Caco-2 (cell line): ENCODE results near the gene MTPN. TPM values are rescaled to one million over a fixed set of nuclear protein-coding genes. Genes with fewer than 3 reads are reported as not detected.

Experiments
- BruUV-seq: library from RNA; stranded (reverse); fragments of 400-500 nt; replicated peaks from 2 replicates; lab custom pipeline; 2021; lab: Mats Ljungman, UMichigan
- CTCF ChIA-PET: fragments of 300-600 bp; sonication (Branson Sonifier 250); formaldehyde crosslinking; loops from one replicate; lab custom pipeline; 2022; ENCODE audit warnings: antibody characterized with exemption; lab: Charles Lee
- POLR2A ChIA-PET: fragments of 300-600 bp; sonication (Branson Sonifier 250); formaldehyde crosslinking; loops from one replicate; lab custom pipeline; 2022; ENCODE audit warnings: antibody characterized with exemption; lab: Charles Lee
- DNase-seq, 2 experiments: peaks; one replicate each; pipeline versions ENCODE4 v3.0.0 to v3.0.0-alpha.2; 2020 to 2022
- H3K27me3 ChIP-seq: replicated peaks from 2 replicates; pipeline ENCODE4 v1.6.0; 2011; ENCODE audit warnings: low read length; ENCODE audit not compliant: control insufficient read depth, insufficient read depth
- H3K36me3 ChIP-seq: 2 replicates; pipeline ENCODE4 v1.5.1; 2011; ENCODE audit warnings: low read length; ENCODE audit not compliant: control insufficient read depth, insufficient read depth
- H3K4me1 ChIP-seq: fragments of 250-450 bp; sonication (Bioruptor Pico); 2 replicates; pipeline ENCODE4 v1.5.1; 2020; ENCODE audit warnings: mild to moderate bottlenecking
- H3K4me3 ChIP-seq: 2 replicates; pipeline ENCODE4 v1.5.1; 2011; ENCODE audit warnings: low read depth, mild to moderate bottlenecking, control low read depth, low read length
- H3K9me3 ChIP-seq: fragments of 250-450 bp; sonication (Bioruptor Pico); 2 replicates; pipeline ENCODE4 v1.5.1; 2020; ENCODE audit warnings: mild to moderate bottlenecking, moderate library complexity
- H3K27ac Mint-ChIP-seq: one replicate; pipeline ENCODE4 v1.8.0; 2022; ENCODE audit warnings: mixed read lengths; ENCODE audit not compliant: unreplicated experiment
- H3K27me3 Mint-ChIP-seq: one replicate; pipeline ENCODE4 v1.8.0; 2022; ENCODE audit warnings: mixed read lengths; ENCODE audit not compliant: insufficient read depth, unreplicated experiment
- H3K36me3 Mint-ChIP-seq: one replicate; pipeline ENCODE4 v1.8.0; 2022; ENCODE audit warnings: mild to moderate bottlenecking, mixed read lengths; ENCODE audit not compliant: insufficient read depth, unreplicated experiment
- H3K4me1 Mint-ChIP-seq: one replicate; pipeline ENCODE4 v1.8.0; 2022; ENCODE audit warnings: low read depth, mixed read lengths; ENCODE audit not compliant: unreplicated experiment
- H3K4me3 Mint-ChIP-seq: one replicate; pipeline ENCODE4 v1.8.0; 2022; ENCODE audit warnings: mild to moderate bottlenecking, moderate library complexity, mixed read lengths; ENCODE audit not compliant: unreplicated experiment
- H3K9me3 Mint-ChIP-seq: one replicate; pipeline ENCODE4 v1.8.0; 2022; ENCODE audit warnings: mixed read lengths; ENCODE audit not compliant: unreplicated experiment
- intact Hi-C: fragments of 100-400 bp; cut with micrococcal nuclease; formaldehyde crosslinking; loops from one replicate; pipeline ENCODE4 v1.10.0; 2022; ENCODE audit not compliant: unreplicated experiment
- total RNA-seq: library from RNA; stranded (reverse); gene quantifications from 2 replicates; pipeline ENCODE4 v1.2.3, GENCODE V29; 2022
- TF ChIP-seq, protein P1 (sequence below), 2 experiments: fragments of 200-600 bp in 1 of 2; IDR thresholded peaks; 1 replicate in 1 of 2; 2 replicates in 1 of 2; pipeline versions ENCODE4 v1.5.1 to v1.8.0; 2011 to 2022; ENCODE audit warnings: antibody characterized with exemption in 1 of 2, control low read depth in 1 of 2, inconsistent platforms in 1 of 2, low read depth in 1 of 2, low read length in 1 of 2, mild to moderate bottlenecking in 1 of 2, moderate library complexity in 1 of 2; ENCODE audit not compliant: insufficient read depth in 1 of 2, severe bottlenecking in 1 of 2, unreplicated experiment in 1 of 2

The MTPN gene
- total RNA-seq, 1 experiment from 2014 or later, result 138 TPM

DNA sequence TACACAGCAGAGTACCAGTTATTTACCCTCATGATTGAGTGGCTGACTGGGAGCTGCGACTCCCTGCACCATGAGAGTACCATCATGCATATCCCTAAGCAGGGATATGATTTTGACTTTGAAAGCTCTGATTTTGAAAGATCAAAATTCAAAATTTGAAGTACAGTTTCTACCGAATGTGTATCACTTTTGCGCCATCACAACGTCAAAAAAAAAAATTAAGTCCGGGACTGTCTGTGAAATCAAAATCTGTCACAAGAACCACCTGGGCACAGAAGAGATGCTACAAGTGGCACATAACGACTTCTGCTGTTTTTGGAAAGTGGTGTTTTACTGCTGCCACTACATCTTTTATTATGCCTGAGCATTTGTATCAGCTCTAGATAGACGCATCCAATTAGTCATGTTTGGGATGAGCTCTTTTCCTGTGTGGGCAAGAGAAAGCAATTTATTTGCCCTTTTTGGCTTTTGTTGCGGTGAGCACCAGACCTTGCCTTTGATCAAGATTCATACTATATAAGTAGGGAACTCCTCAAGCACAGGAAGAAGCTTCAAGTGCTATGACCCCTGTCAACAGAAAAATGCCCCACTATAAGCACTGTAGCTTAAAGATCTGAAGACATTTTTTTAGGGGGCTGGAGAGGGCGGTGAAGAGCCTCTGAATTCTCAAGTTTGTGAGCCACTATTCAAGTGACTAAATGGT lies 10.7 kb downstream of the MTPN start:
- no peak overlapping the region for H3K27ac Mint-ChIP-seq
- no peaks in the 10 kb centered on the region for H3K36me3 ChIP-seq
- CTCF ChIA-PET, result interaction anchor here (1.6 kb wide), 1 partner anchor 37 kb away, joined by 3 read pairs; no protein-coding TSS in a partner anchor
- no peaks in the 10 kb centered on the region for H3K27me3 ChIP-seq
- H3K9me3 Mint-ChIP-seq, result no peaks in the 10 kb centered on the region
- peaks cover 21% of the 10 kb centered on the region for H3K36me3 Mint-ChIP-seq
- no peaks in the 10 kb centered on the region for H3K9me3 ChIP-seq
- no peak overlapping the region for H3K4me3 Mint-ChIP-seq
- POLR2A ChIA-PET, result no interaction called here
- peaks cover 8% of the 10 kb centered on the region for H3K4me1 Mint-ChIP-seq
- no peak for DNase-seq
- no TSS peak for BruUV-seq
- H3K27me3 Mint-ChIP-seq, result no peaks in the 10 kb centered on the region
- TF ChIP-seq, protein P1, sequence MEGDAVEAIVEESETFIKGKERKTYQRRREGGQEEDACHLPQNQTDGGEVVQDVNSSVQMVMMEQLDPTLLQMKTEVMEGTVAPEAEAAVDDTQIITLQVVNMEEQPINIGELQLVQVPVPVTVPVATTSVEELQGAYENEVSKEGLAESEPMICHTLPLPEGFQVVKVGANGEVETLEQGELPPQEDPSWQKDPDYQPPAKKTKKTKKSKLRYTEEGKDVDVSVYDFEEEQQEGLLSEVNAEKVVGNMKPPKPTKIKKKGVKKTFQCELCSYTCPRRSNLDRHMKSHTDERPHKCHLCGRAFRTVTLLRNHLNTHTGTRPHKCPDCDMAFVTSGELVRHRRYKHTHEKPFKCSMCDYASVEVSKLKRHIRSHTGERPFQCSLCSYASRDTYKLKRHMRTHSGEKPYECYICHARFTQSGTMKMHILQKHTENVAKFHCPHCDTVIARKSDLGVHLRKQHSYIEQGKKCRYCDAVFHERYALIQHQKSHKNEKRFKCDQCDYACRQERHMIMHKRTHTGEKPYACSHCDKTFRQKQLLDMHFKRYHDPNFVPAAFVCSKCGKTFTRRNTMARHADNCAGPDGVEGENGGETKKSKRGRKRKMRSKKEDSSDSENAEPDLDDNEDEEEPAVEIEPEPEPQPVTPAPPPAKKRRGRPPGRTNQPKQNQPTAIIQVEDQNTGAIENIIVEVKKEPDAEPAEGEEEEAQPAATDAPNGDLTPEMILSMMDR (IDR thresholded peaks at IDR 0.05; ENCODE audit: insufficient read depth in 1 of 2, low read depth in 1 of 2, low read length in 1 of 2, severe bottlenecking in 1 of 2, unreplicated experiment in 1 of 2), result no peak
- intact Hi-C loops, result no loop called here
- H3K4me3 ChIP-seq, result no peak overlapping the region
- peaks cover 10% of the 10 kb centered on the region; the same call in 1 of the 2 replicates for H3K4me1 ChIP-seq

DNA sequence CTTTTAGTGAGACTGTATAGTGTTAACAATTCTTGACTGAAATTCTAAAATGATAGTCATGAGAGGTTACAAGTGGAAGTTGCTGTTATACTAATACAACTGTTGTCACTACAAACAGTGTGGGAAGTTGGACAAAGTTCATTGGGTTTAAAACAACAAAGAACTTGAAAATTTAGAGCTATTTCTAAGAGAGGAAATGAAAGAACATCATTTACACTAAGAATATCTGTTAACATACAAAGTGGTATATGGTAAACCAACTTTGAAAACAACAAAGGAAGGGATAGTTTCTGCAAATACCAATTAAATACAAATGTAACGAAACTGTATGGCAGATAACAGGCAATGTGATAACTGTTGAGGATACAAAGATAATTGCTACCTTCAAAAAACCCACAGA lies 11.6 kb downstream of the MTPN start:
- Mint-ChIP-seq H3K4me3 (no peak overlapping the region), H3K27ac (no peak overlapping the region), H3K27me3 (no peaks in the 10 kb centered on the region), H3K9me3 (no peaks in the 10 kb centered on the region), H3K36me3 (peaks cover 21% of the 10 kb centered on the region), H3K4me1 (peaks cover 8% of the 10 kb centered on the region)
- Histone ChIP-seq H3K4me1 (peaks cover 10% of the 10 kb centered on the region; the same call in 1 of the 2 replicates), H3K4me3 (no peak overlapping the region), H3K9me3 (no peaks in the 10 kb centered on the region), H3K36me3 (no peaks in the 10 kb centered on the region), H3K27me3 (no peaks in the 10 kb centered on the region)
- intact Hi-C loops, result no loop called here
- ChIA-PET POLR2A (no interaction called here), CTCF (no interaction called here)
- BruUV-seq, result no TSS peak
- TF ChIP-seq, protein P1 (IDR thresholded peaks at IDR 0.05; ENCODE audit: insufficient read depth in 1 of 2, low read depth in 1 of 2, low read length in 1 of 2, severe bottlenecking in 1 of 2, unreplicated experiment in 1 of 2), result no peak
- no peak for DNase-seq

DNA sequence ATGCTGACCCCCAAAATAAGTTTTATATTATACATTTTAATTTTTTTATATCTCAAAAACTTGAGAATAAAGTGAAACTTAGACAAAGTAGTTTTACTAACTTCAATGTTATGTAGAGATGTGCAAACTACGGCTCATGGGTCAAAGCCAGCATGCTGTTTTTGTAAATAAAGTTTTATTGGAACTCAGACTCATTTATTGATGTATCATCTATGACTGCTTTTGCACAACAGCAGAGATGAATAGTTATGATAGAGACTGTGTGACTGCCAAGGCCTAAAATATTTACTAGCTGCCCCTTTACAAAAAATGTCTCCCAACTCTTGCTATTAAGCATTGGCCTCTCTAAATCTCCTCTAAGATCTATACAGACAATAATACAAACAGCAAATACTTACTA lies 12.4 kb downstream of the MTPN start:
- Histone ChIP-seq H3K4me3 (no peak overlapping the region), H3K4me1 (peaks cover 10% of the 10 kb centered on the region; the same call in 1 of the 2 replicates), H3K27me3 (no peaks in the 10 kb centered on the region), H3K9me3 (no peaks in the 10 kb centered on the region), H3K36me3 (no peaks in the 10 kb centered on the region)
- intact Hi-C loops, result no loop called here
- Mint-ChIP-seq H3K27ac (no peak overlapping the region), H3K4me1 (peaks cover 8% of the 10 kb centered on the region), H3K27me3 (no peaks in the 10 kb centered on the region), H3K9me3 (no peaks in the 10 kb centered on the region), H3K4me3 (no peak overlapping the region), H3K36me3 (peaks cover 17% of the 10 kb centered on the region)
- ChIA-PET POLR2A (no interaction called here), CTCF (no interaction called here)
- BruUV-seq, result no TSS peak
- DNase-seq, result no peak
- TF ChIP-seq, protein P1 (IDR thresholded peaks at IDR 0.05; ENCODE audit: insufficient read depth in 1 of 2, low read depth in 1 of 2, low read length in 1 of 2, severe bottlenecking in 1 of 2, unreplicated experiment in 1 of 2), result no peak
